Measurements from ENCODE around the gene NAP1L4.

Gene NAP1L4

GRCh38 chr11:3010521-3011275, 18.6 kb upstream of the NAP1L4 start:
- DNase-seq, result no peak

- no peak for DNase-seq
Measured at GRCh38 chr11:3010004-3010403, 17.9 kb upstream of the NAP1L4 start.

- no peak for DNase-seq
Measured at GRCh38 chr11:3009481-3009880, 17.4 kb upstream of the NAP1L4 start.

GRCh38 chr11:3008746-3009336, 16.7 kb upstream of the NAP1L4 start:
- no peak for DNase-seq

- no peak for DNase-seq
Measured at GRCh38 chr11:3007404-3008010, 15.4 kb upstream of the NAP1L4 start.

- DNase-seq, result no peak
Measured at GRCh38 chr11:3006505-3007260, 14.6 kb upstream of the NAP1L4 start.

GRCh38 chr11:3004481-3004880, 12.4 kb upstream of the NAP1L4 start:
- DNase-seq, result no peak

GRCh38 chr11:3003396-3004231, 11.5 kb upstream of the NAP1L4 start:
- no peak for DNase-seq

- DNase-seq, result no peak
Measured at GRCh38 chr11:3002871-3003270, 10.7 kb upstream of the NAP1L4 start.

- no peak for DNase-seq
Measured at GRCh38 chr11:3002351-3002861, 10.3 kb upstream of the NAP1L4 start.

GRCh38 chr11:3001496-3001895, 9.4 kb upstream of the NAP1L4 start:
- DNase-seq, result no peak

GRCh38 chr11:3000032-3000961, 8.2 kb upstream of the NAP1L4 start:
- no peak for DNase-seq

GRCh38 chr11:2999464-2999998, 7.4 kb upstream of the NAP1L4 start:
- DNase-seq, result no peak

GRCh38 chr11:2998073-2998850, 6.1 kb upstream of the NAP1L4 start:
- DNase-seq, result no peak

- DNase-seq, result no peak
Measured at GRCh38 chr11:2997406-2997805, 5.3 kb upstream of the NAP1L4 start.

GRCh38 chr11:2996976-2997375, 4.8 kb upstream of the NAP1L4 start:
- DNase-seq, result no peak

- DNase-seq, result no peak
Measured at GRCh38 chr11:2995893-2996554, 3.9 kb upstream of the NAP1L4 start.

- DNase-seq, result no peak
Measured at GRCh38 chr11:2995031-2995561, 3.0 kb upstream of the NAP1L4 start.

GRCh38 chr11:2994336-2994730, 2.2 kb upstream of the NAP1L4 start:
- DNase-seq, result no peak

- DNase-seq, result no peak
Measured at GRCh38 chr11:2992997-2993325, 832 bp upstream of the NAP1L4 start.

Data from NCI-H2171 (cell line).